Activated CD8-positive, alpha-beta memory T cell treated with anti-CD3 and anti-CD28 coated beads for 36 hours (primary cell): ENCODE measurements around the gene ITIH5. TPM values are rescaled to one million over a fixed set of nuclear protein-coding genes. Genes with fewer than 3 reads are reported as not detected.

ENCODE experiments used
- CTCF ChIA-PET: fragments of 350-600 bp; sonication (Branson Sonifier 250); formaldehyde crosslinking; loops from one replicate; lab custom pipeline; 2021; ENCODE audit warnings: antibody characterized with exemption; lab: Charles Lee
- POLR2A ChIA-PET: fragments of 350-600 bp; sonication (Branson Sonifier 250); formaldehyde crosslinking; loops from one replicate; lab custom pipeline; 2021; ENCODE audit warnings: antibody characterized with exemption; lab: Charles Lee
- total RNA-seq, 2 experiments: library from RNA; stranded (reverse); gene quantifications; one replicate each; pipeline ENCODE4 v1.2.3, GENCODE V29; 2021

Gene ITIH5
- total RNA-seq, 2 experiments from 2014 or later: not detected

GRCh38 chr10:7598771-7599170 is 68.0 kb downstream of the ITIH5 start:
- ChIA-PET CTCF (no interaction called here), POLR2A (no interaction called here)

GRCh38 chr10:7596356-7596755 is 70.4 kb downstream of the ITIH5 start:
- POLR2A ChIA-PET: no interaction called here
- CTCF ChIA-PET: no interaction called here

GRCh38 chr10:7593905-7594304 is 72.9 kb downstream of the ITIH5 start:
- ChIA-PET CTCF (no interaction called here), POLR2A (no interaction called here)

GRCh38 chr10:7593063-7593462 is 73.7 kb downstream of the ITIH5 start:
- ChIA-PET CTCF (no interaction called here), POLR2A (no interaction called here)

GRCh38 chr10:7592627-7593026 is 74.1 kb downstream of the ITIH5 start:
- POLR2A ChIA-PET: no interaction called here
- CTCF ChIA-PET: no interaction called here

GRCh38 chr10:7590271-7590670 is 76.5 kb downstream of the ITIH5 start:
- POLR2A ChIA-PET: no interaction called here
- CTCF ChIA-PET: no interaction called here

- CTCF ChIA-PET: no interaction called here
Observed at GRCh38 chr10:7589748-7590147, 77.0 kb downstream of the ITIH5 start.

GRCh38 chr10:7587865-7588188 is 78.9 kb downstream of the ITIH5 start:
- POLR2A ChIA-PET: no interaction called here
- CTCF ChIA-PET: no interaction called here

More at GRCh38 chr10:7589748-7590147, 77.0 kb downstream of the ITIH5 start:
- POLR2A ChIA-PET: no interaction called here

- ChIA-PET POLR2A (interaction anchor here (0.7 kb wide), 1 partner anchor 1544 kb away, joined by 3 read pairs; no protein-coding TSS in a partner anchor), CTCF (no interaction called here)
Observed at GRCh38 chr10:7587168-7587864, 79.5 kb downstream of the ITIH5 start.

- POLR2A ChIA-PET: no interaction called here
- CTCF ChIA-PET: interaction anchor here (0.7 kb wide), 1 partner anchor 16 kb away, joined by 3 read pairs; no protein-coding TSS in a partner anchor
Observed at GRCh38 chr10:7585228-7585627, 81.5 kb downstream of the ITIH5 start.

GRCh38 chr10:7583626-7584025 is 83.1 kb downstream of the ITIH5 start:
- ChIA-PET CTCF (no interaction called here), POLR2A (no interaction called here)

GRCh38 chr10:7580520-7580919 is 86.2 kb downstream of the ITIH5 start:
- POLR2A ChIA-PET: no interaction called here

GRCh38 chr10:7579681-7580080 is 87.1 kb downstream of the ITIH5 start:
- CTCF ChIA-PET: no interaction called here
- POLR2A ChIA-PET: no interaction called here

More at GRCh38 chr10:7580520-7580919, 86.2 kb downstream of the ITIH5 start:
- CTCF ChIA-PET: no interaction called here

GRCh38 chr10:7577579-7577978 is 89.2 kb downstream of the ITIH5 start:
- ChIA-PET POLR2A (no interaction called here), CTCF (no interaction called here)

- ChIA-PET POLR2A (no interaction called here), CTCF (no interaction called here)
Observed at GRCh38 chr10:7577176-7577575, 89.6 kb downstream of the ITIH5 start.

- ChIA-PET CTCF (no interaction called here), POLR2A (no interaction called here)
Observed at GRCh38 chr10:7576340-7576739, 90.4 kb downstream of the ITIH5 start.

- CTCF ChIA-PET: interaction anchor here (0.6 kb wide), 1 partner anchor 1442 kb away, joined by 3 read pairs; no protein-coding TSS in a partner anchor
- POLR2A ChIA-PET: no interaction called here
Observed at GRCh38 chr10:7572391-7572790, 94.4 kb downstream of the ITIH5 start.

- CTCF ChIA-PET: interaction anchor here (0.6 kb wide), 1 partner anchor 1443 kb away, joined by 3 read pairs; no protein-coding TSS in a partner anchor
- POLR2A ChIA-PET: no interaction called here
Observed at GRCh38 chr10:7571981-7572380, 94.8 kb downstream of the ITIH5 start.

- ChIA-PET CTCF (no interaction called here), POLR2A (no interaction called here)
Observed at GRCh38 chr10:7567911-7568620, 98.7 kb downstream of the ITIH5 start.

GRCh38 chr10:7566891-7567290 is 99.9 kb downstream of the ITIH5 start:
- ChIA-PET CTCF (no interaction called here), POLR2A (no interaction called here)

GRCh38 chr10:7565871-7566270 is 100.9 kb downstream of the ITIH5 start:
- CTCF ChIA-PET: no interaction called here
- POLR2A ChIA-PET: no interaction called here
